ENCODE data around the gene C11orf21. TPM values are rescaled to one million over a fixed set of nuclear protein-coding genes. Genes with fewer than 3 reads are reported as not detected.
A peak's percentile ranks its signal among the peaks of the same experiment; 100 is the strongest.

Gene C11orf21
- total RNA-seq = 8.1 TPM

GRCh38 chr11:2301631-2302305 is at the start of gene C11orf21, which contains the start of gene TSPAN32:
Gene C11orf21 (minus strand): TSS chr11:2301918. CDS start chr11:2301808, 110 bp downstream.
Gene TSPAN32 (plus strand): TSS chr11:2302013. CDS start chr11:2302150, 137 bp downstream.
- DNase-seq (ENCODE audit: extremely low spot score in 2 of 2) = peak; percentile 77 to 93
- Histone ChIP-seq H3K27me3 (no peaks in the 10 kb centered on the region), H3K9me3 (no peaks in the 10 kb centered on the region), H3K27ac (peak within 1 kb of the TSS; percentile 27), H3K36me3 (no peaks in the 10 kb centered on the region), H3K4me1 (peaks cover 42% of the 10 kb centered on the region), H3K4me3 (peak within 1 kb of the TSS in 1 of 2 donors; percentile 24)
- TF ChIP-seq POLR2AphosphoS5 (IDR thresholded peaks at IDR 0.05; ENCODE audit: insufficient read depth in 1 of 2, low read depth in 1 of 2) (no peak), POLR2A (IDR thresholded peaks at IDR 0.05) (no peak), CTCF (IDR thresholded peaks at IDR 0.05) (no peak)
- intact Hi-C loops (cut with DNase I) = loop anchor here (10.0 kb wide), 1 partner anchor 593 kb away; no protein-coding TSS in a partner anchor

DNA sequence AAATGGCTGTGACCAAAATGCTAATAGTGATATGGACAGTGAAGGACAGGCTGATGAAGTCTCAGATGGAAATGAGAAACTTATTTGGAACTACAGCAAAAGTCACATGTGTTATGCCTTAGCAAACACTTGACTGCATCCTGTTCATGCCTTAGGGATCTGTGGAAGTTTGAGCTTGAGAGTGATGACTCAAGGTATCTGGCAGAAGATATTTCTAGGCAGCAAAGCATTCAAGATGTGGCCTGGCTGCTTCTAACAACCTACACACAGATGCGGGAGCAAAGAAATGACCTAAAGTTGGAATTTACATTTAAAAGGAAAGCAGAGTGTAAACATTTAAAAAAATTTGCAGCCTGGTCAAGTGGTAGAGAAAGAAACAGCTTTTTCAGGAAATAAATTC is 47.3 kb upstream of the C11orf21 start:
- no peak for DNase-seq (ENCODE audit: extremely low spot score in 2 of 2)
- no peaks in the 10 kb centered on the region for H3K4me1 ChIP-seq
- no peak overlapping the region for H3K4me3 ChIP-seq
- no peaks in the 10 kb centered on the region for H3K27me3 ChIP-seq
- no peak overlapping the region for H3K27ac ChIP-seq
- intact Hi-C loops (cut with DNase I) = no loop called here
- TF ChIP-seq POLR2A (IDR thresholded peaks at IDR 0.05) = no peak
- no peak for TF ChIP-seq CTCF (IDR thresholded peaks at IDR 0.05)
- no peak for TF ChIP-seq POLR2AphosphoS5 (IDR thresholded peaks at IDR 0.05; ENCODE audit: insufficient read depth in 1 of 2, low read depth in 1 of 2)
- H3K9me3 ChIP-seq = no peaks in the 10 kb centered on the region
- H3K36me3 ChIP-seq = no peaks in the 10 kb centered on the region

DNA sequence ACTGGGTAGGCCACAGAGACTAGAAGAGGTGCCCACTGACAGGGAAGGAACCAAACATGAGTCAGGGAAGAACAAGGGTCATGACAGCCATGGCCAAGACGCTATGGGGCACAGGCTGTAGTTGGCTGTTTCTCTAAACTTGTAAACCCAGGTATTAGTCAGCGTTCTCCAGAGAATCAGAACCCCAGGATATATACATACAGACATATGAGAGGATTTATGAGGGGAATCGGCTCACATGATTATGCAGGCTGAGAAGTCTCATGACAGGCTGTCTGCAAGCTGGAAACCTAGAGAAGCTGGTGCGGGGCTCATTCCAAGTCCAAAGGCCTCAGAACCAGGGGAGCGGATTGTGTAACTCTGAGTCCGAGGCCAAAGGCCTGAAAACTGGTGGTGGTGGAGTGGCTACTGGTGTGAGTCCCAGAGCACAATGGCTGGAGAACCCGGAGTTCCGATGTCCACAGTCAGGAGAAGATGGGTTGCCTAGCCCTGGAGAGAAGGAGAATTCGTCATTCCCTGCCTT is 45.7 kb upstream of the C11orf21 start:
- no peak for TF ChIP-seq POLR2A (IDR thresholded peaks at IDR 0.05)
- TF ChIP-seq CTCF (IDR thresholded peaks at IDR 0.05) = no peak
- TF ChIP-seq POLR2AphosphoS5 (IDR thresholded peaks at IDR 0.05; ENCODE audit: insufficient read depth in 1 of 2, low read depth in 1 of 2) = no peak
- no peak for DNase-seq (ENCODE audit: extremely low spot score in 2 of 2)
- intact Hi-C loops (cut with DNase I) = no loop called here
- Histone ChIP-seq H3K4me1 (no peaks in the 10 kb centered on the region), H3K27me3 (no peaks in the 10 kb centered on the region), H3K36me3 (no peaks in the 10 kb centered on the region), H3K9me3 (no peaks in the 10 kb centered on the region), H3K4me3 (no peak overlapping the region), H3K27ac (no peak overlapping the region)

DNA sequence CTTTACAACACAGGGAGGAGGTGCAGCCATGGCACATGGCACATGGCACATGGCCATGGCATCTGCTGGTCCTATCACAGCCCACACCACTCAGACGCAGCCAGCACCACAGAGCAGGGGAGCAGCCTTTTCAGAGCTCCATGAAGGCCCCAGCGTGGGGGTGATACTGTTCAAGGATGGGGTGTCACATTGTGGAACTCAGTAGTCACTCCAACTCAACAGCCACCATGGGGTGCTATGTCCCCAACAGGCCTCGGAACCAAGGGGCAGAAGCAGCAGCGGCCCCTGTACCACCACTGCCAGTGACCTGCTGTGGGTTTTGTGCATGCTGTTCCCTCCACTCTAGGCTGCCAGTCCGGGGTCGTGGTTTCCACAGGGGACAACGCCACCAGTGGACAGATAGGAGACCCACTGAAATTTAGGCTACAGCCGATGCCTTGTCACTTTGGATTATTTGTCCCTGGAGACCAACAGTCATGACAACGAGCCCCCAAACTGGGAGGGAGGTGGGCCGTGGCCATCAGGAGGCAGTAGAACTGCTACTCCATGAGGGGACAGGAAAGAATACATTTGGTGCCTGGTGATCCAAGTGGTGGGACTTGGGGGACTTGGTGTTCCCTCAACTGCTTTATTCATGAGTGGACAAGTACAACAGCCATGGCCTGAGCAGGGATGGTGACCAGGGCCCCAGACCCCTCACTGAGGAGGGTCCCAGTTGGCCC is 45.0 kb upstream of the C11orf21 start:
- no peak overlapping the region for H3K4me3 ChIP-seq
- no peaks in the 10 kb centered on the region for H3K36me3 ChIP-seq
- H3K27me3 ChIP-seq = no peaks in the 10 kb centered on the region
- intact Hi-C loops (cut with DNase I) = no loop called here
- no peak for TF ChIP-seq POLR2A (IDR thresholded peaks at IDR 0.05)
- TF ChIP-seq CTCF (IDR thresholded peaks at IDR 0.05) = no peak
- no peak for TF ChIP-seq POLR2AphosphoS5 (IDR thresholded peaks at IDR 0.05; ENCODE audit: insufficient read depth in 1 of 2, low read depth in 1 of 2)
- H3K4me1 ChIP-seq = no peaks in the 10 kb centered on the region
- H3K9me3 ChIP-seq = no peaks in the 10 kb centered on the region
- H3K27ac ChIP-seq = no peak overlapping the region
- no peak for DNase-seq (ENCODE audit: extremely low spot score in 2 of 2)

Data from vagina (tissue), 2 donors.